Measurements from ENCODE around the gene STAG2. TPM values are rescaled to one million over a fixed set of nuclear protein-coding genes. Genes with fewer than 3 reads are reported as not detected.

STAG2 gene
- total RNA-seq, 1 donor from 2014 or later: 132 TPM

DNA sequence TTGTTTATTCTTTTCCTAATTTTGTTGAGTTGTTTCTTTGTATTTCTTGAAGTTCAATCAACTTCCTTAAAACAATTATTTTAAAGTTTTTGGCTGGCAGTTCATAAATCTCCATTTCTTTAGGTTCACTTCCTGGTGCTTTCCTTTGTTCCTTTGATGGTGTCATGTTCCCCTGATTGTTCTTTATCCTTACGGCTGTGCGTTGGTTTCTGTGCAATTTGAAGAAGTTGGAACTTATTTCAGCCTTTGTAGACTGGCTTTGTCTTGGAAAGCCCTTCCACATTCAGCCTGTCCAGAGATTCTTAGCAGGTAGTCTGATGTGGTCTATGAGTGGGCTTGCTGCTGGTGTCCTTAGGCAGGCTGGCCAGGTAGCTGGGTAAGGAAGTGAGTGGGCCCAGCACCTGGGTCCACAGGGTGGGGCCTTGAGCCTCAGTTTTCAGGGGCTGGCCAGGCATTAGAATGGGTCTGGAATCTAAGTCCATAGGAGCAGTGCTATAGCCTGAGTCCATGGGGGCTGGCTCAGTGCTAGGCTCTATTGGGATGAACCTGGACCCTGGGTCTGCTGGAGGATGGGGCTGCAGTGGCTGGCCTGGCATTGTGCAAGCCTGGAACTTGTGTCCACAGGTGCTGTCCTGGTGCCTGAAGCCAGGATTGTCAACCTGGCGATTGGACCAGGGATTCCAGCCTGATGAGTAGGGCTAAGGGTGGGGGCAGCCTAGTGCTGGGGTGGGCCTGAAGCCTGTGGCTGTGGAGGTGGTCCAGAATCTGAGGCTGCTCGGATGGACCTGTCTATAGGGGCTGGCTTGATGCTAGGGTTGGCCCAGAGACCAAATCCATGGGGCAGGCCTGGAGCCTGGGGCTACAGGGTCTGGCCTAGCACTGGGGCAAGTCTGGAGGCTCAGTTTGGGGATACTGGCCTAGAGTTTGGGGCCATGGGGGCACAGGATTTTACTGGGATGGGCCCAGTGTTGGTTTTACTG lies 152.4 kb downstream of the STAG2 start:
- no peaks in the 10 kb centered on the region for H4K20me1 ChIP-seq (ENCODE audit: low read depth)

DNA sequence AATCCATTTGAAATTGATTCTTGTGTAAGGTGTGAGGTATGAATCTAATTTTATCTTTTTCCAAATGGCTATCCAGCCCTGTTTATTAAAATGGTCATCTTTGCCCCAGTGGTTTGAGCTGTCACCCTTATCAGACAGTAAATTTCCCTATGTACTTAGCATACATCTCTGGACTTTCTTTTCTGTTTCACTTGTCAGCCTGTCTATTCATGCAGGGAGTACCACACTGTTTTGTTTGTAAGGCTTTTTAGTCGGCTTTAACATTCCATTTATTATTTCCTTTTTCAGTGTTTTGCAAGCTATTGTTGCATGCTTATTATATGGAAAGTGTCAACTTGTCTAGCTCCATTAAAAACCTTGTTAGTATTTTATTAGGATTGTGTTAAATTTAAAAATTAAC lies 155.8 kb downstream of the STAG2 start:
- H3K4me1 Mint-ChIP-seq: peaks cover 8% of the 10 kb centered on the region
- no peaks in the 10 kb centered on the region for H3K27me3 Mint-ChIP-seq (ENCODE audit: insufficient read depth, low read depth)
- no peak overlapping the region for H3K4me3 Mint-ChIP-seq
- no peaks in the 10 kb centered on the region for H3K36me3 ChIP-seq
- H3K9ac ChIP-seq: no peak overlapping the region
- H3K36me3 Mint-ChIP-seq: peaks cover 2% of the 10 kb centered on the region
- no peaks in the 10 kb centered on the region for H3K9me3 ChIP-seq (ENCODE audit: low read depth)
- no peaks in the 10 kb centered on the region for H3F3A ChIP-seq (ENCODE audit: low read depth)
- H3K27ac Mint-ChIP-seq: no peak overlapping the region
- H3K4me3 ChIP-seq: no peak overlapping the region
- peaks cover 16% of the 10 kb centered on the region for H3K4me1 ChIP-seq
- H3K27ac ChIP-seq: no peak overlapping the region
- no peak overlapping the region for H2AFZ ChIP-seq (replicated peaks)
- no peak overlapping the region for H3K4me2 ChIP-seq
- TF ChIP-seq EZH2 (IDR thresholded peaks at IDR 0.05): no peak
- TF ChIP-seq EZH2phosphoT487 (IDR thresholded peaks at IDR 0.05): no peak
- no peak for TF ChIP-seq CTCF (IDR thresholded peaks at IDR 0.05)
- no peaks in the 10 kb centered on the region for H3K27me3 ChIP-seq
- no peak for DNase-seq (ENCODE audit: low spot score)
- no peaks in the 10 kb centered on the region for H4K20me1 ChIP-seq (ENCODE audit: low read depth)
- H3K79me2 ChIP-seq (ENCODE audit: low read depth): no peaks in the 10 kb centered on the region
- H3K9me3 Mint-ChIP-seq: no peaks in the 10 kb centered on the region

More for the DNA sequence above, 152.4 kb downstream of the STAG2 start:
- Histone ChIP-seq H3F3A (ENCODE audit: low read depth) (no peaks in the 10 kb centered on the region), H3K4me1 (peaks cover 4% of the 10 kb centered on the region), H3K36me3 (no peaks in the 10 kb centered on the region), H3K9ac (no peak overlapping the region), H3K27ac (no peak overlapping the region), H3K4me2 (no peak overlapping the region), H3K4me3 (no peak overlapping the region), H3K9me3 (ENCODE audit: low read depth) (no peaks in the 10 kb centered on the region), H2AFZ (replicated peaks) (no peak overlapping the region), H3K27me3 (no peaks in the 10 kb centered on the region), H3K79me2 (ENCODE audit: low read depth) (no peaks in the 10 kb centered on the region)
- Mint-ChIP-seq H3K4me1 (peaks cover 5% of the 10 kb centered on the region), H3K27ac (no peak overlapping the region), H3K27me3 (ENCODE audit: insufficient read depth, low read depth) (no peaks in the 10 kb centered on the region), H3K36me3 (peaks cover 9% of the 10 kb centered on the region), H3K4me3 (no peak overlapping the region), H3K9me3 (peaks cover 16% of the 10 kb centered on the region)
- peak; percentile 14 for DNase-seq (ENCODE audit: low spot score)
- TF ChIP-seq EZH2phosphoT487 (IDR thresholded peaks at IDR 0.05): no peak
- no peak for TF ChIP-seq CTCF (IDR thresholded peaks at IDR 0.05)
- no peak for TF ChIP-seq EZH2 (IDR thresholded peaks at IDR 0.05)

- Mint-ChIP-seq H3K4me3 (no peak overlapping the region), H3K36me3 (no peaks in the 10 kb centered on the region), H3K9me3 (peaks cover 19% of the 10 kb centered on the region), H3K27me3 (ENCODE audit: insufficient read depth, low read depth) (peaks cover 8% of the 10 kb centered on the region), H3K27ac (no peak overlapping the region), H3K4me1 (peaks cover 4% of the 10 kb centered on the region)
- TF ChIP-seq EZH2phosphoT487 (IDR thresholded peaks at IDR 0.05): no peak
- no peak for TF ChIP-seq EZH2 (IDR thresholded peaks at IDR 0.05)
- TF ChIP-seq CTCF (IDR thresholded peaks at IDR 0.05): no peak
- H3K27me3 ChIP-seq: no peaks in the 10 kb centered on the region
- H3F3A ChIP-seq (ENCODE audit: low read depth): no peaks in the 10 kb centered on the region
- H3K4me1 ChIP-seq: peaks cover 12% of the 10 kb centered on the region
- no peak overlapping the region for H2AFZ ChIP-seq (replicated peaks)
- no peaks in the 10 kb centered on the region for H3K36me3 ChIP-seq
- no peak overlapping the region for H3K4me2 ChIP-seq
- no peak overlapping the region for H3K9ac ChIP-seq
- H3K27ac ChIP-seq: no peak overlapping the region
- no peak for DNase-seq (ENCODE audit: low spot score)
- no peak overlapping the region for H3K4me3 ChIP-seq
- no peaks in the 10 kb centered on the region for H4K20me1 ChIP-seq (ENCODE audit: low read depth)
- no peaks in the 10 kb centered on the region for H3K79me2 ChIP-seq (ENCODE audit: low read depth)
- H3K9me3 ChIP-seq (ENCODE audit: low read depth): no peaks in the 10 kb centered on the region
Observed at GRCh38 chrX:124125471-124125870, 164.0 kb downstream of the STAG2 start.

Measured in neural progenitor cell (in vitro differentiated cells).